Stomach (tissue), 4 donors: Measurements from ENCODE around the gene CMTR1.

Source experiments
- CTCF ChIP-seq, 7 experiments: fragments of 450-650 bp in 4 of 7; fragments of 200-600 bp in 3 of 7; sonication (generic) in 3 of 7; IDR thresholded peaks; one replicate each; pipeline ENCODE4 v1.5.1; 2016 to 2019; ENCODE audit warnings: antibody characterized with exemption in 7 of 7, control low read depth in 2 of 7, mild to moderate bottlenecking in 1 of 7
- POLR2A ChIP-seq, 4 donors: fragments of 450-650 bp; IDR thresholded peaks; one replicate each; pipeline ENCODE4 v1.6.1; 2016; ENCODE audit warnings: antibody characterized with exemption in 4 of 4, control low read depth in 2 of 4, mild to moderate bottlenecking in 1 of 4, moderate library complexity in 1 of 4

- no peak for TF ChIP-seq CTCF (IDR thresholded peaks at IDR 0.05)
- TF ChIP-seq POLR2A (IDR thresholded peaks at IDR 0.05) = no peak
Measured at GRCh38 chr6:37507690-37508421, 74.8 kb downstream of the CMTR1 start.
